ENCODE results near the gene NCOA7. TPM values are rescaled to one million over a fixed set of nuclear protein-coding genes. Genes with fewer than 3 reads are reported as not detected.

Gene NCOA7
- total RNA-seq, 1 experiment from 2014 or later: 9.4 TPM

- H3K9me3 ChIP-seq (ENCODE audit: control insufficient read depth, low read depth, low read length): no peaks in the 10 kb centered on the region
- H3K36me3 Mint-ChIP-seq (ENCODE audit: insufficient read depth in 1 of 3, low read depth in 3 of 3): peaks cover 0 to 9% (median 0%) of the 10 kb centered on the region in 3 experiments; a peak in 3 of 7 replicates
- TF ChIP-seq CTCF (conservative IDR thresholded peaks at IDR 0.05): no peak
Observed at GRCh38 chr6:125924697-125925358, 134.1 kb downstream of the NCOA7 start.

More at GRCh38 chr6:125924697-125925358, 134.1 kb downstream of the NCOA7 start:
- no peak overlapping the region for H4K8ac ChIP-seq (replicated peaks; ENCODE audit: insufficient read length, low read depth, low read length)
- no peak overlapping the region for H3K27ac ChIP-seq (ENCODE audit: insufficient read length, low read depth, low read length)
- no peak overlapping the region for H3K23ac ChIP-seq (ENCODE audit: insufficient read length, low read depth, low read length)
- no peaks in the 10 kb centered on the region for H3K27me3 ChIP-seq (ENCODE audit: insufficient read depth, low read length)
- H3T11ph ChIP-seq (ENCODE audit: low read length): no peak overlapping the region
- H3K18ac ChIP-seq (ENCODE audit: insufficient read length, low read depth, low read length): no peak overlapping the region
- Mint-ChIP-seq H3K9me3 (no peaks in the 10 kb centered on the region), H3K27me3 (ENCODE audit: low read depth) (no peaks in the 10 kb centered on the region), H3K4me1 (no peaks in the 10 kb centered on the region), H3K4me3 (no peak overlapping the region), H3K27ac (peak overlapping the region in 1 of 3 experiments; percentile 88; a peak in 1 of 7 replicates)
- no peak overlapping the region for H2BK12ac ChIP-seq (ENCODE audit: insufficient read length, low read depth, low read length)
- no peak overlapping the region for H4K91ac ChIP-seq (ENCODE audit: insufficient read length, low read depth, low read length)
- no peak overlapping the region for H2AFZ ChIP-seq (ENCODE audit: low read length)
- no peaks in the 10 kb centered on the region for H3K79me1 ChIP-seq (ENCODE audit: insufficient read depth, low read depth, low read length, poor library complexity, severe bottlenecking)
- no peak overlapping the region for H2BK120ac ChIP-seq (ENCODE audit: low read depth, low read length, poor library complexity, severe bottlenecking)
- H4K5ac ChIP-seq (ENCODE audit: insufficient read length, low read depth, low read length): no peak overlapping the region
- H2BK5ac ChIP-seq (ENCODE audit: insufficient read length, low read length): no peak overlapping the region
- H3K56ac ChIP-seq (ENCODE audit: insufficient read length, low read depth, low read length): no peak overlapping the region
- WGBS (ENCODE audit: extremely low coverage, insufficient read length, low lambda C conversion rate): no CpG with 5 or more reads among the region's 2 CpGs
- no peak overlapping the region for H3K14ac ChIP-seq (ENCODE audit: insufficient read depth, low read length)
- H2BK15ac ChIP-seq (ENCODE audit: low read depth, low read length): no peak overlapping the region
- H3K4ac ChIP-seq (ENCODE audit: low read depth, low read length): no peak overlapping the region
- no peak overlapping the region for H2AK5ac ChIP-seq (ENCODE audit: insufficient read length, low read length)
- no peaks in the 10 kb centered on the region for H3K23me2 ChIP-seq (ENCODE audit: insufficient read length, low read depth, low read length, poor library complexity, severe bottlenecking)
- DNase-seq: no peak
- no peak overlapping the region for H3K4me2 ChIP-seq (ENCODE audit: insufficient read depth, insufficient read length, low read length)
- no peak overlapping the region for H2BK20ac ChIP-seq (ENCODE audit: low read depth, low read length, poor library complexity, severe bottlenecking)
- no peaks in the 10 kb centered on the region for H3K4me1 ChIP-seq (ENCODE audit: insufficient read depth, low read length)
- H3K9ac ChIP-seq (ENCODE audit: extremely low read depth, insufficient read length, low read length): no peak overlapping the region
- no peaks in the 10 kb centered on the region for H4K20me1 ChIP-seq (ENCODE audit: control insufficient read depth, insufficient read depth, insufficient read length)
- no peaks in the 10 kb centered on the region for H3K79me2 ChIP-seq (ENCODE audit: insufficient read depth, low read length)
